ENCODE results near the gene SERPINA12. TPM values are rescaled to one million over a fixed set of nuclear protein-coding genes. Genes with fewer than 3 reads are reported as not detected.

Gene SERPINA12
- total RNA-seq, 1 donor from 2014 or later, result not detected

DNA sequence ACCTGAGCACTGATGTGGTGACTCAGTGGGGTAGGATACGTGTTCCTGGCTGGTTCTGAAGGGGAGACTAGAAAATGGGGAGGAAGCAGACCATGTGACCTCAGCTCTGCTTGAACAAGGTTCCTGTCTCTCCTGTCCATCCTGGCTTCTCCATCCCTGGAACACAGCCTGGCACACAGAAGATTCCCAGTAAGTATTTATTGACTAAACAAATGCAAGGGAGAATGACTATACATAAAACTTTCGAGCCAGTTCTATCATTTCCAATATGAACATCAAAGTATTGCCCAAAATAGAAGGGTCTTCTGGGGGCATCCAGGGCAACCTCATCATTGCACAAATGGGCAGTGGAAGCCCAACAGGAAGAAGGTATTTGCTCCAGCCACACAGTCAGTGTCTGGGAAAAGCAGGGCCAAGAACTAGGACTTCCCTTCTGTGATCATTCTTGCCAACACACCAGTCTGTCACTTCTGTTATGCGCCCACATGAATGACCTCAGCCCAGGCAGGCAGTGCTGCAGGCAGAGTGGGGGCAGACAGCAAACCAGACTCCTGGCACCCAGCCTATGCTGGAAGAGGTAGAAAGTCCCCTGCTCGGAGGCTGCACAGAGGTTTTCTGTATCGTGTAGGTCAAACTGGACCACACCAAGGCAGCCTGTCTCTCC lies 27.7 kb downstream of the SERPINA12 start:
- H2AFZ ChIP-seq (ENCODE audit: low read depth, low read length), result no peak overlapping the region

DNA sequence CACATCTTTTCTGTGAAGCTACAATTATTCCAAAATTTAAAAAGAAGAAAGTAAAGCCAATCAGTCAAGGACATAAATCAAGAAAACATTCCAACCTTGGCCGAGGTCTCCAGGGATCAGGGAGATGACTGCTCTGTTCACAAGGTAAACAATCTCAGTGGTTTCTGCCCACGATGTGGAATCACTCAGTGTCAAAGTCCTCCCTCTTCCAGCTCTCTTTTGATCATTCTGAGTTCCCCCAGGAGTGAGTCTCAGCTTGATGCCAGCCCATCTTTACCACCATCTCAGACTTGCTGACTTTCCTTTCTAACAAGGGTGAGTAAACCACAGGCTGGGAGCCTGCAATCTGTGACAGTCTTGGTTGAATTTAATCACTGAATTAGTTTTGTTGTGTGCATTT lies 28.5 kb downstream of the SERPINA12 start:
- FAIRE-seq, result no peak

More for the DNA sequence above, 27.7 kb downstream of the SERPINA12 start:
- Histone ChIP-seq H3K4me3 (ENCODE audit: insufficient read depth, low read depth, low read length) (no peak overlapping the region), H4K20me1 (ENCODE audit: insufficient read depth, low read length) (no peaks in the 10 kb centered on the region), H3K9ac (ENCODE audit: low read length) (peak overlapping the region; percentile 45), H3K36me3 (ENCODE audit: insufficient read depth, low read length) (no peaks in the 10 kb centered on the region), H3K79me2 (ENCODE audit: insufficient read depth, low read length) (no peaks in the 10 kb centered on the region), H3K9me3 (ENCODE audit: insufficient read depth, low read depth, low read length) (peaks cover 4% of the 10 kb centered on the region), H3K27ac (ENCODE audit: low read depth, low read length) (peak overlapping the region; percentile 74), H3K27me3 (ENCODE audit: insufficient read depth, low read length) (no peaks in the 10 kb centered on the region), H3K4me1 (ENCODE audit: insufficient read depth, low read length) (peaks cover 43% of the 10 kb centered on the region), H3K4me2 (ENCODE audit: low read length) (peak overlapping the region; percentile 43)
- FAIRE-seq, result peak; percentile 13
- TF ChIP-seq EZH2 (IDR thresholded peaks at IDR 0.05; ENCODE audit: insufficient read depth, low read length), result no peak
- TF ChIP-seq, protein P1, sequence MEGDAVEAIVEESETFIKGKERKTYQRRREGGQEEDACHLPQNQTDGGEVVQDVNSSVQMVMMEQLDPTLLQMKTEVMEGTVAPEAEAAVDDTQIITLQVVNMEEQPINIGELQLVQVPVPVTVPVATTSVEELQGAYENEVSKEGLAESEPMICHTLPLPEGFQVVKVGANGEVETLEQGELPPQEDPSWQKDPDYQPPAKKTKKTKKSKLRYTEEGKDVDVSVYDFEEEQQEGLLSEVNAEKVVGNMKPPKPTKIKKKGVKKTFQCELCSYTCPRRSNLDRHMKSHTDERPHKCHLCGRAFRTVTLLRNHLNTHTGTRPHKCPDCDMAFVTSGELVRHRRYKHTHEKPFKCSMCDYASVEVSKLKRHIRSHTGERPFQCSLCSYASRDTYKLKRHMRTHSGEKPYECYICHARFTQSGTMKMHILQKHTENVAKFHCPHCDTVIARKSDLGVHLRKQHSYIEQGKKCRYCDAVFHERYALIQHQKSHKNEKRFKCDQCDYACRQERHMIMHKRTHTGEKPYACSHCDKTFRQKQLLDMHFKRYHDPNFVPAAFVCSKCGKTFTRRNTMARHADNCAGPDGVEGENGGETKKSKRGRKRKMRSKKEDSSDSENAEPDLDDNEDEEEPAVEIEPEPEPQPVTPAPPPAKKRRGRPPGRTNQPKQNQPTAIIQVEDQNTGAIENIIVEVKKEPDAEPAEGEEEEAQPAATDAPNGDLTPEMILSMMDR (IDR thresholded peaks at IDR 0.05; ENCODE audit: insufficient read depth, low read depth, low read length), result no peak
- Mint-ChIP-seq H3K27me3 (ENCODE audit: low read depth, unreplicated experiment) (peaks cover 9% of the 10 kb centered on the region), H3K36me3 (ENCODE audit: low read depth, unreplicated experiment) (no peaks in the 10 kb centered on the region), H3K27ac (ENCODE audit: unreplicated experiment) (peak overlapping the region; percentile 85), H3K4me3 (ENCODE audit: unreplicated experiment) (no peak overlapping the region), H3K9me3 (ENCODE audit: unreplicated experiment) (peaks cover 13% of the 10 kb centered on the region), H3K4me1 (ENCODE audit: low read depth, unreplicated experiment) (peaks cover 33% of the 10 kb centered on the region)
- peak; percentile 66 for DNase-seq (ENCODE audit: low read depth)

More for the DNA sequence above, 28.5 kb downstream of the SERPINA12 start:
- Histone ChIP-seq H3K9ac (ENCODE audit: low read length) (no peak overlapping the region), H3K4me2 (ENCODE audit: low read length) (peak overlapping the region; percentile 43), H3K36me3 (ENCODE audit: insufficient read depth, low read length) (no peaks in the 10 kb centered on the region), H3K9me3 (ENCODE audit: insufficient read depth, low read depth, low read length) (peaks cover 4% of the 10 kb centered on the region), H4K20me1 (ENCODE audit: insufficient read depth, low read length) (no peaks in the 10 kb centered on the region), H3K4me3 (ENCODE audit: insufficient read depth, low read depth, low read length) (no peak overlapping the region), H3K4me1 (ENCODE audit: insufficient read depth, low read length) (peaks cover 42% of the 10 kb centered on the region), H3K79me2 (ENCODE audit: insufficient read depth, low read length) (no peaks in the 10 kb centered on the region), H2AFZ (ENCODE audit: low read depth, low read length) (no peak overlapping the region), H3K27ac (ENCODE audit: low read depth, low read length) (peak overlapping the region; percentile 74), H3K27me3 (ENCODE audit: insufficient read depth, low read length) (no peaks in the 10 kb centered on the region)
- Mint-ChIP-seq H3K9me3 (ENCODE audit: unreplicated experiment) (peaks cover 13% of the 10 kb centered on the region), H3K27ac (ENCODE audit: unreplicated experiment) (peak overlapping the region; percentile 85), H3K36me3 (ENCODE audit: low read depth, unreplicated experiment) (no peaks in the 10 kb centered on the region), H3K4me3 (ENCODE audit: unreplicated experiment) (no peak overlapping the region), H3K4me1 (ENCODE audit: low read depth, unreplicated experiment) (peaks cover 29% of the 10 kb centered on the region), H3K27me3 (ENCODE audit: low read depth, unreplicated experiment) (peaks cover 4% of the 10 kb centered on the region)
- peak; percentile 10 for DNase-seq (ENCODE audit: low read depth)
- TF ChIP-seq, protein P1 (IDR thresholded peaks at IDR 0.05; ENCODE audit: insufficient read depth, low read depth, low read length), result no peak
